Measurements from ENCODE around the gene MLLT1. TPM values are rescaled to one million over a fixed set of nuclear protein-coding genes. Genes with fewer than 3 reads are reported as not detected.

The MLLT1 gene
- total and polyA plus RNA-seq, 2 of the 8 experiments (the other 6 are each of a cell fraction or from before 2014, with no cell fraction given): 18.8 to 45.1 TPM

- Histone ChIP-seq H3K36me3 (ENCODE audit: control insufficient read depth in 2 of 4, insufficient read depth in 4 of 4, low read length in 3 of 4) (no peaks in the 10 kb centered on the region), H2AK5ac (ENCODE audit: low read depth, low read length) (no peak overlapping the region), H4K91ac (replicated peaks; ENCODE audit: insufficient read length, low read length) (no peak overlapping the region), H3K4me1 (replicated peaks in 1 of 4; ENCODE audit: control insufficient read depth in 3 of 4, insufficient read depth in 4 of 4, low read length in 3 of 4) (peaks cover 0 to 6% (median 3%) of the 10 kb centered on the region in 4 experiments; a peak in 4 of 7 replicates), H3K23me2 (ENCODE audit: low read depth, low read length) (peaks cover 5% of the 10 kb centered on the region; the same call in 1 of the 2 replicates), H3K9ac (replicated peaks in 1 of 4; ENCODE audit: extremely low read depth in 1 of 4, low read depth in 3 of 4, low read length in 3 of 4) (no peak overlapping the region), H3K9me3 (ENCODE audit: insufficient read depth in 2 of 2, low read depth in 1 of 2, low read length in 1 of 2) (peaks cover 35 to 42% of the 10 kb centered on the region in 2 experiments), H3K4me3 (ENCODE audit: extremely low read depth in 1 of 4, insufficient read depth in 2 of 4, low read depth in 3 of 4, low read length in 4 of 4) (no peak overlapping the region), H3K79me1 (ENCODE audit: low read depth, low read length) (no peaks in the 10 kb centered on the region; the same call in 1 of the 2 replicates), H4K8ac (ENCODE audit: extremely low read depth, insufficient read depth, low read length) (no peak overlapping the region; the same call in 1 of the 2 replicates), H3K14ac (ENCODE audit: insufficient read length) (no peak overlapping the region), H2BK5ac (ENCODE audit: low read depth, low read length) (no peak overlapping the region), H3K27ac (ENCODE audit: low read depth, low read length) (no peak overlapping the region), H3K4me2 (ENCODE audit: insufficient read depth in 1 of 2, low read depth in 2 of 2, low read length in 2 of 2) (no peak overlapping the region), H2BK15ac (ENCODE audit: low read length) (no peak overlapping the region), H3K23ac (ENCODE audit: insufficient read length) (no peak overlapping the region), H2AFZ (ENCODE audit: low read length) (no peak overlapping the region), H3K27me3 (replicated peaks in 1 of 4; ENCODE audit: control insufficient read depth in 3 of 4, extremely low read depth in 1 of 4, insufficient read depth in 3 of 4, low read length in 3 of 4) (peaks cover 0 to 3% (median 3%) of the 10 kb centered on the region in 4 experiments; a peak in 3 of 7 replicates), H4K5ac (ENCODE audit: insufficient read length, low read depth, low read length) (no peak overlapping the region), H2BK120ac (replicated peaks; ENCODE audit: low read depth, low read length) (no peak overlapping the region), H2BK20ac (ENCODE audit: low read length) (no peak overlapping the region), H4K20me1 (replicated peaks in 1 of 2; ENCODE audit: control insufficient read depth in 1 of 2, insufficient read depth in 2 of 2, low read length in 2 of 2) (no peaks in the 10 kb centered on the region), H3K56ac (replicated peaks; ENCODE audit: insufficient read length, low read depth, low read length) (no peak overlapping the region), H2BK12ac (ENCODE audit: low read depth, low read length) (no peak overlapping the region), H3K79me2 (ENCODE audit: control insufficient read depth in 1 of 2, insufficient read depth in 2 of 2, low read length in 2 of 2) (no peaks in the 10 kb centered on the region), H3K18ac (ENCODE audit: extremely low read depth, low read length) (no peak overlapping the region), H3K4ac (replicated peaks; ENCODE audit: insufficient read length, low read depth, low read length) (no peak overlapping the region)
- CTCF ChIA-PET (ENCODE audit: partially characterized antibody): interaction anchor here (0.7 kb wide), 1 partner anchor 103 kb away, joined by 3 read pairs; no protein-coding TSS in a partner anchor
- FAIRE-seq: no peak
- no peak for DNase-seq (ENCODE audit: low read depth in 1 of 2, low spot score in 2 of 2)
- 83% methylated on average over 5 of the region's 5 CpGs; no CpG with 5 or more reads in 1 of the 2 experiments for WGBS, 2 experiments (ENCODE audit: extremely low coverage in 1 of 2, insufficient coverage in 1 of 2, insufficient read length in 1 of 2, insufficient replicate concordance in 2 of 2, low coverage in 1 of 2, low lambda C conversion rate in 2 of 2, missing lambda C conversion rate in 1 of 2)
- POLR2A ChIA-PET (ENCODE audit: partially characterized antibody): no interaction called here
- TF ChIP-seq TEAD4 (IDR thresholded peaks at IDR 0.05; ENCODE audit: low read depth, low read length) (no peak), SAP30 (IDR thresholded peaks at IDR 0.05; ENCODE audit: insufficient read depth, insufficient replicate concordance, low read length) (no peak), EZH2 (IDR thresholded peaks at IDR 0.05; ENCODE audit: low read depth, low read length, severe bottlenecking) (no peak), KDM5A (IDR thresholded peaks at IDR 0.05; ENCODE audit: low read length) (no peak), EP300 (IDR thresholded peaks at IDR 0.05; ENCODE audit: borderline replicate concordance in 1 of 2, low read depth in 2 of 2, low read length in 2 of 2) (no peak), POLR2A (IDR thresholded peaks at IDR 0.05; ENCODE audit: control extremely low read depth in 1 of 2, low read depth in 2 of 2, low read length in 2 of 2) (no peak), PHF8 (conservative IDR thresholded peaks at IDR 0.05; ENCODE audit: low read depth, low read length) (no peak), GABPA (IDR thresholded peaks at IDR 0.05; ENCODE audit: borderline replicate concordance, insufficient read depth, low read length) (no peak), NRF1 (IDR thresholded peaks at IDR 0.05; ENCODE audit: low read depth, low read length) (no peak), CBX5 (IDR thresholded peaks at IDR 0.05; ENCODE audit: low read depth, low read length) (no peak), MAX (IDR thresholded peaks at IDR 0.05) (no peak)
- TF ChIP-seq, protein P1, sequence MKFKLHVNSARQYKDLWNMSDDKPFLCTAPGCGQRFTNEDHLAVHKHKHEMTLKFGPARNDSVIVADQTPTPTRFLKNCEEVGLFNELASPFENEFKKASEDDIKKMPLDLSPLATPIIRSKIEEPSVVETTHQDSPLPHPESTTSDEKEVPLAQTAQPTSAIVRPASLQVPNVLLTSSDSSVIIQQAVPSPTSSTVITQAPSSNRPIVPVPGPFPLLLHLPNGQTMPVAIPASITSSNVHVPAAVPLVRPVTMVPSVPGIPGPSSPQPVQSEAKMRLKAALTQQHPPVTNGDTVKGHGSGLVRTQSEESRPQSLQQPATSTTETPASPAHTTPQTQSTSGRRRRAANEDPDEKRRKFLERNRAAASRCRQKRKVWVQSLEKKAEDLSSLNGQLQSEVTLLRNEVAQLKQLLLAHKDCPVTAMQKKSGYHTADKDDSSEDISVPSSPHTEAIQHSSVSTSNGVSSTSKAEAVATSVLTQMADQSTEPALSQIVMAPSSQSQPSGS (IDR thresholded peaks at IDR 0.05; ENCODE audit: low read length): no peak
These were observed 83.4 kb downstream of the MLLT1 start for GRCh38 chr19:6196361-6196760.
